ENCODE measurements around the gene ZDHHC22. TPM values are rescaled to one million over a fixed set of nuclear protein-coding genes. Genes with fewer than 3 reads are reported as not detected.
A peak's percentile ranks its signal among the peaks of the same experiment; 100 is the strongest.

ZDHHC22 gene
- total RNA-seq, 1 experiment from 2014 or later = 11.3 TPM

DNA sequence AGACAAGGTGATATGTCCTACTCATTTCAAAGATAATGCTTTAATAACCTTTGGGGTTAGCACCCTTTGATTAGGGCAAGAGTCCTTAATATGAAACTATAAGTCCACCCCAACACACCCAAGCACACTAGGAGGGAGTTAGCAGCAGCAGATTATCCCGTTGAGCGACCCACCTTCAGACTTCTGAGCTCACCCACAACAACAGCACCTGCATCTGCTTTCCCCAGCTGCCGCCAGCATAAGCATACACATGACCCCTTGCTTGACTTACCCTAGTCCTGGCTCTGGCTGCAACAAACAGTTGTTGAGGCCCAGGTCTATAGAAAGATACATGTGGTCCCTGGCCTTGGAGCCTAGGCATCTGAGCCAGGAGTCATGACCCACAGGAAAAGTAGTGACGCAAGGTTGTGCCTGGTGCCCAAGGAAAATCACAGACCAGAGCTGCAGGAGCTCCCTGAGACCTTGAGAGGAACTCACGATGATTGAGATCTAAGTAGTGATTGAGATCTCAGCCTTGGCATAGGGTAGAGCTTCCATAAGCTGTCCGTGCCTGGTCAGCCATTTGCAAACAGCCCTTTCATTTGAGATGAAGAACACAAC is 19.0 kb downstream of the ZDHHC22 start:
- H3T11ph ChIP-seq (ENCODE audit: low read length) = no peak overlapping the region
- Mint-ChIP-seq H3K4me1 (peaks cover 47 to 50% of the 10 kb centered on the region in 2 experiments), H3K27ac (peak overlapping the region in 2 of 3 experiments; percentile 14 to 42; a peak in 2 of 7 replicates)

More for the DNA sequence above, 19.0 kb downstream of the ZDHHC22 start:
- Histone ChIP-seq H3K18ac (ENCODE audit: insufficient read length, low read depth, low read length) (no peak overlapping the region), H2BK12ac (ENCODE audit: insufficient read length, low read depth, low read length) (no peak overlapping the region), H4K91ac (ENCODE audit: insufficient read length, low read depth, low read length) (no peak overlapping the region), H3K9me3 (ENCODE audit: control insufficient read depth, low read depth, low read length) (no peaks in the 10 kb centered on the region), H3K9ac (ENCODE audit: extremely low read depth, insufficient read length, low read length) (no peak overlapping the region), H3K79me2 (ENCODE audit: insufficient read depth, low read length) (no peaks in the 10 kb centered on the region), H2AK5ac (ENCODE audit: insufficient read length, low read length) (no peak overlapping the region), H3K14ac (ENCODE audit: insufficient read depth, low read length) (no peak overlapping the region), H4K20me1 (ENCODE audit: control insufficient read depth, insufficient read depth, insufficient read length) (no peaks in the 10 kb centered on the region), H3K23me2 (ENCODE audit: insufficient read length, low read depth, low read length, poor library complexity, severe bottlenecking) (peaks cover 8% of the 10 kb centered on the region), H2AFZ (ENCODE audit: low read length) (no peak overlapping the region), H2BK5ac (ENCODE audit: insufficient read length, low read length) (no peak overlapping the region), H3K4ac (ENCODE audit: low read depth, low read length) (no peak overlapping the region), H4K5ac (ENCODE audit: insufficient read length, low read depth, low read length) (no peak overlapping the region), H3K4me1 (ENCODE audit: insufficient read depth, low read length) (peaks cover 18% of the 10 kb centered on the region; the same call in 1 of the 2 replicates), H2BK20ac (ENCODE audit: low read depth, low read length, poor library complexity, severe bottlenecking) (no peak overlapping the region), H3K27me3 (ENCODE audit: insufficient read depth, low read length) (no peaks in the 10 kb centered on the region), H4K8ac (replicated peaks; ENCODE audit: insufficient read length, low read depth, low read length) (no peak overlapping the region), H2BK15ac (ENCODE audit: low read depth, low read length) (no peak overlapping the region), H3K23ac (ENCODE audit: insufficient read length, low read depth, low read length) (no peak overlapping the region), H3K4me2 (ENCODE audit: insufficient read depth, insufficient read length, low read length) (no peak overlapping the region), H3K79me1 (ENCODE audit: insufficient read depth, low read depth, low read length, poor library complexity, severe bottlenecking) (no peaks in the 10 kb centered on the region), H3K56ac (ENCODE audit: insufficient read length, low read depth, low read length) (no peak overlapping the region), H3K27ac (ENCODE audit: insufficient read length, low read depth, low read length) (no peak overlapping the region), H2BK120ac (ENCODE audit: low read depth, low read length, poor library complexity, severe bottlenecking) (no peak overlapping the region)
- peaks cover 0 to 14% (median 2%) of the 10 kb centered on the region in 3 experiments; a peak in 4 of 7 replicates for H3K36me3 Mint-ChIP-seq (ENCODE audit: insufficient read depth in 1 of 3, low read depth in 3 of 3)
- peaks cover 19% of the 10 kb centered on the region for H3K27me3 Mint-ChIP-seq (ENCODE audit: low read depth)
- TF ChIP-seq CTCF (conservative IDR thresholded peaks at IDR 0.05) = no peak
- H3K9me3 Mint-ChIP-seq = no peaks in the 10 kb centered on the region; a peak in 2 of 5 replicates
- peak overlapping the region in 1 of 2 experiments; percentile 13; a peak in 1 of 5 replicates for H3K4me3 Mint-ChIP-seq
- DNase-seq = peak; percentile 18
- WGBS (ENCODE audit: extremely low coverage, insufficient read length, low lambda C conversion rate) = no CpG with 5 or more reads among the region's 6 CpGs

Measured in H9 (cell line).